GM12878 (cell line): ENCODE results near the gene TFDP1.

Source experiments
- BMI1 ChIP-seq: fragments of 450-650 bp; IDR thresholded peaks from 2 replicates; pipeline ENCODE4 v1.6.1; 2016; ENCODE audit warnings: mild to moderate bottlenecking, moderate library complexity, borderline replicate concordance
- CBX5 ChIP-seq: sonication (generic); IDR thresholded peaks from 2 replicates; pipeline ENCODE4 v1.6.1; 2016; ENCODE audit warnings: low read depth, moderate library complexity, mild to moderate bottlenecking, inconsistent platforms
- EZH2 ChIP-seq: IDR thresholded peaks from 2 replicates; pipeline ENCODE4 v1.6.1; 2012; ENCODE audit warnings: low read depth, mild to moderate bottlenecking, control low read depth, inconsistent platforms, low read length, borderline replicate concordance; ENCODE audit not compliant: control insufficient read depth
- GATAD2B ChIP-seq: fragments of 450-650 bp; conservative IDR thresholded peaks from 2 replicates; pipeline ENCODE4 v1.6.1; 2017; ENCODE audit warnings: low read depth, mild to moderate bottlenecking, moderate library complexity
- LARP7 ChIP-seq: fragments of 450-650 bp; IDR thresholded peaks from 2 replicates; pipeline ENCODE4 v1.6.1; 2017; ENCODE audit warnings: mild to moderate bottlenecking
- NFYB ChIP-seq: IDR thresholded peaks from 2 replicates; pipeline ENCODE4 v1.6.1; 2011; ENCODE audit warnings: low read depth, mild to moderate bottlenecking, low read length, improper control_type of control experiment, moderate library complexity; ENCODE audit not compliant: insufficient read depth
- POLR2A ChIP-seq: IDR thresholded peaks from 2 replicates; pipeline ENCODE4 v1.6.1; 2011; ENCODE audit warnings: low read depth, mild to moderate bottlenecking, low read length
- TCF7 ChIP-seq: IDR thresholded peaks from 2 replicates; pipeline ENCODE4 v1.6.1; 2014; ENCODE audit warnings: antibody characterized with exemption, borderline replicate concordance
- ZNF274 ChIP-seq: IDR thresholded peaks from one replicate; pipeline ENCODE4 v1.8.0; 2011; ENCODE audit not compliant: insufficient read length, insufficient read depth
- TF ChIP-seq, protein P1 (sequence below), 3 experiments: IDR thresholded peaks in 2 of 3; conservative IDR thresholded peaks in 1 of 3; 2 replicates each; pipeline ENCODE4 v1.5.1; 2011; ENCODE audit warnings: low read depth in 3 of 3, low read length in 3 of 3, mild to moderate bottlenecking in 3 of 3, control low read depth in 2 of 3, moderate library complexity in 2 of 3, inconsistent platforms in 1 of 3, mixed read lengths in 1 of 3; ENCODE audit not compliant: control insufficient read depth in 2 of 3, insufficient read depth in 1 of 3; ENCODE audit errors: extremely low read depth in 1 of 3
- TF ChIP-seq, protein P2 (sequence below): IDR thresholded peaks from 2 replicates; pipeline ENCODE4 v1.6.1; 2012; ENCODE audit warnings: low read depth, low read length, improper control_type of control experiment
- TF ChIP-seq, protein P3 (sequence below): fragments of 450-650 bp; IDR thresholded peaks from 2 replicates; pipeline ENCODE4 v1.6.1; 2016; ENCODE audit warnings: mild to moderate bottlenecking, moderate library complexity, borderline replicate concordance

DNA sequence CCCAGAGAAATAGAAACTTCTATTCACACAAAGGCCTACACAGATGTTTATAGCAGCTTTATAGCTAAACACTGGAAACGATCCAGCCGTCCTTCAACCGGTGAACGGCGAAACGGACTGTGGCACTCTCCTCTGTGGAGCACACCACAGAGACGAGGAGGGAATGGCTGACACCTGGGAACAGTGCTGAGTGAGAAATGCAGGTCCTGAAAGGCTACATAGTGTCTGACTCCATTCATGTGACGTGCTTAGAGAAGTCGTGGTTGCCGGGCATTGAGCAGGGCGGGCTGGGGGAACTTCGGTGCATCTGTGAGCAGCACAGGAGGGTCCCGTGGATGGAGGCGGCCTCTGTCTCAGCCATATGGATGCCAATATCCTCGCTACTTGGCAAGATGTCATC is 79.4 kb downstream of the TFDP1 start:
- TF ChIP-seq EZH2 (no peak), BMI1 (no peak), GATAD2B (no peak), NFYB (no peak), POLR2A (no peak), TCF7 (no peak), LARP7 (no peak), ZNF274 (no peak), CBX5 (no peak)
- TF ChIP-seq, protein P1, sequence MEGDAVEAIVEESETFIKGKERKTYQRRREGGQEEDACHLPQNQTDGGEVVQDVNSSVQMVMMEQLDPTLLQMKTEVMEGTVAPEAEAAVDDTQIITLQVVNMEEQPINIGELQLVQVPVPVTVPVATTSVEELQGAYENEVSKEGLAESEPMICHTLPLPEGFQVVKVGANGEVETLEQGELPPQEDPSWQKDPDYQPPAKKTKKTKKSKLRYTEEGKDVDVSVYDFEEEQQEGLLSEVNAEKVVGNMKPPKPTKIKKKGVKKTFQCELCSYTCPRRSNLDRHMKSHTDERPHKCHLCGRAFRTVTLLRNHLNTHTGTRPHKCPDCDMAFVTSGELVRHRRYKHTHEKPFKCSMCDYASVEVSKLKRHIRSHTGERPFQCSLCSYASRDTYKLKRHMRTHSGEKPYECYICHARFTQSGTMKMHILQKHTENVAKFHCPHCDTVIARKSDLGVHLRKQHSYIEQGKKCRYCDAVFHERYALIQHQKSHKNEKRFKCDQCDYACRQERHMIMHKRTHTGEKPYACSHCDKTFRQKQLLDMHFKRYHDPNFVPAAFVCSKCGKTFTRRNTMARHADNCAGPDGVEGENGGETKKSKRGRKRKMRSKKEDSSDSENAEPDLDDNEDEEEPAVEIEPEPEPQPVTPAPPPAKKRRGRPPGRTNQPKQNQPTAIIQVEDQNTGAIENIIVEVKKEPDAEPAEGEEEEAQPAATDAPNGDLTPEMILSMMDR (IDR thresholded peaks at IDR 0.05 in 2 of 3, conservative IDR thresholded peaks at IDR 0.05 in 1 of 3; ENCODE audit: control insufficient read depth in 2 of 3, extremely low read depth in 1 of 3, insufficient read depth in 1 of 3, low read depth in 3 of 3, low read length in 3 of 3), result no peak
- TF ChIP-seq, protein P2, sequence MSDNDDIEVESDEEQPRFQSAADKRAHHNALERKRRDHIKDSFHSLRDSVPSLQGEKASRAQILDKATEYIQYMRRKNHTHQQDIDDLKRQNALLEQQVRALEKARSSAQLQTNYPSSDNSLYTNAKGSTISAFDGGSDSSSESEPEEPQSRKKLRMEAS, result no peak
- TF ChIP-seq, protein P3, sequence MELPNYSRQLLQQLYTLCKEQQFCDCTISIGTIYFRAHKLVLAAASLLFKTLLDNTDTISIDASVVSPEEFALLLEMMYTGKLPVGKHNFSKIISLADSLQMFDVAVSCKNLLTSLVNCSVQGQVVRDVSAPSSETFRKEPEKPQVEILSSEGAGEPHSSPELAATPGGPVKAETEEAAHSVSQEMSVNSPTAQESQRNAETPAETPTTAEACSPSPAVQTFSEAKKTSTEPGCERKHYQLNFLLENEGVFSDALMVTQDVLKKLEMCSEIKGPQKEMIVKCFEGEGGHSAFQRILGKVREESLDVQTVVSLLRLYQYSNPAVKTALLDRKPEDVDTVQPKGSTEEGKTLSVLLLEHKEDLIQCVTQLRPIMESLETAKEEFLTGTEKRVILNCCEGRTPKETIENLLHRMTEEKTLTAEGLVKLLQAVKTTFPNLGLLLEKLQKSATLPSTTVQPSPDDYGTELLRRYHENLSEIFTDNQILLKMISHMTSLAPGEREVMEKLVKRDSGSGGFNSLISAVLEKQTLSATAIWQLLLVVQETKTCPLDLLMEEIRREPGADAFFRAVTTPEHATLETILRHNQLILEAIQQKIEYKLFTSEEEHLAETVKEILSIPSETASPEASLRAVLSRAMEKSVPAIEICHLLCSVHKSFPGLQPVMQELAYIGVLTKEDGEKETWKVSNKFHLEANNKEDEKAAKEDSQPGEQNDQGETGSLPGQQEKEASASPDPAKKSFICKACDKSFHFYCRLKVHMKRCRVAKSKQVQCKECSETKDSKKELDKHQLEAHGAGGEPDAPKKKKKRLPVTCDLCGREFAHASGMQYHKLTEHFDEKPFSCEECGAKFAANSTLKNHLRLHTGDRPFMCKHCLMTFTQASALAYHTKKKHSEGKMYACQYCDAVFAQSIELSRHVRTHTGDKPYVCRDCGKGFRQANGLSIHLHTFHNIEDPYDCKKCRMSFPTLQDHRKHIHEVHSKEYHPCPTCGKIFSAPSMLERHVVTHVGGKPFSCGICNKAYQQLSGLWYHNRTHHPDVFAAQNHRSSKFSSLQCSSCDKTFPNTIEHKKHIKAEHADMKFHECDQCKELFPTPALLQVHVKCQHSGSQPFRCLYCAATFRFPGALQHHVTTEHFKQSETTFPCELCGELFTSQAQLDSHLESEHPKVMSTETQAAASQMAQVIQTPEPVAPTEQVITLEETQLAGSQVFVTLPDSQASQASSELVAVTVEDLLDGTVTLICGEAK, result no peak
